ENCODE data around the gene KCNK3. TPM values are rescaled to one million over a fixed set of nuclear protein-coding genes. Genes with fewer than 3 reads are reported as not detected.

The KCNK3 gene
- total and polyA plus RNA-seq, 2 of the 13 experiments (the other 11 are each of a cell fraction or from before 2014, with no cell fraction given): not detected

DNA sequence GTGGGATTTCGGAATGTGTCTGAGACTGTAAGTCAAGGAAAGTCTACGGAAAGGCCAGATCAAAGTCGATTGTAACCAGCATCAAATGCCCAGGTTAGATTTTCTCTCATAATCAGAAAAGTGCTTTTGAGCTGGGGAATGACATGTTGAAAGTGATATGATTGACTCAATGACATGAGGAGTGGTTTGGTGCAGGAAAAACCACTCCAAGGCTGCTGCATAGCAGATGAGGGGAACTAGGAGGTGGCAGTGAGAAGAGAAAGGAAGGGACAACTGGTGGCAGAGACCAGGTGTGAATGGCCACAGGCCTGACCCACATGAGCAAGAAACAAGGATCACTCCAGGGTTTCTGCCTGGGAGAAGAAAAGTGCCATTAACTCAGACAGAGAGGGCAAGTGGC is 72.4 kb downstream of the KCNK3 start:
- Histone ChIP-seq H3K36me3 (replicated peaks in 1 of 2; ENCODE audit: control insufficient read depth in 1 of 2, insufficient read depth in 2 of 2, low read length in 2 of 2) (peaks cover 0 to 1% of the 10 kb centered on the region in 2 experiments; a peak in 1 of 5 replicates), H2AFZ (ENCODE audit: low read length) (no peak overlapping the region), H3K4me2 (ENCODE audit: low read depth, low read length) (peak overlapping the region; percentile 94), H3K9me3 (ENCODE audit: low read length) (no peaks in the 10 kb centered on the region), H3K27me3 (ENCODE audit: control insufficient read depth in 1 of 2, insufficient read depth in 2 of 2, low read length in 2 of 2) (no peaks in the 10 kb centered on the region; a peak in 1 of 5 replicates), H3K4me1 (ENCODE audit: insufficient read depth, low read length) (peaks cover 30% of the 10 kb centered on the region), H3K79me2 (ENCODE audit: insufficient read depth, low read length) (peaks cover 26% of the 10 kb centered on the region), H3K9ac (ENCODE audit: insufficient read depth, low read depth, low read length) (peak overlapping the region; percentile 84), H3K4me3 (replicated peaks in 1 of 3; ENCODE audit: insufficient read depth in 1 of 3, low read depth in 2 of 3, low read length in 3 of 3) (peak overlapping the region; percentile 91 to 97 (median 91)), H3K27ac (ENCODE audit: extremely low read length, insufficient read depth, low read length) (peak overlapping the region; percentile 52), H4K20me1 (ENCODE audit: insufficient read depth, low read length) (no peaks in the 10 kb centered on the region)
- TF ChIP-seq EEA1 (CRISPR knock-in tag; IDR thresholded peaks at IDR 0.05; ENCODE audit: borderline replicate concordance): peak; percentile 32; the same call in 1 of the 2 replicates
- TF ChIP-seq, protein P1, sequence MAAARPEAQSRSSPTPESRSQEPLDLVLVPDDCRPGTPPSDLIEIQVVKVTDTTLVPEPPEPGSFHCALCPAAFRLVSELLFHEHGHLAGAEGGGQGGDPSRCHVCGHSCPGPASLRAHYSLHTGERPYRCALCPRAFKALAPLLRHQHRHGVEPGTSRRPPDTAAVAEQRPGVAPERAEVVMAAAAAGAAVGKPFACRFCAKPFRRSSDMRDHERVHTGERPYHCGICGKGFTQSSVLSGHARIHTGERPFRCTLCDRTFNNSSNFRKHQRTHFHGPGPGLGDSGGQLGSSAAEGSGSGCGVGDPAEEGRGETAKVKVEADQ (CRISPR knock-in tag; IDR thresholded peaks at IDR 0.05; ENCODE audit: borderline replicate concordance): no peak
- no peak for TF ChIP-seq ZKSCAN5 (CRISPR knock-in tag; IDR thresholded peaks at IDR 0.05)
- no peak for TF ChIP-seq ZSCAN22 (CRISPR knock-in tag; IDR thresholded peaks at IDR 0.05)
- TF ChIP-seq, protein P2, sequence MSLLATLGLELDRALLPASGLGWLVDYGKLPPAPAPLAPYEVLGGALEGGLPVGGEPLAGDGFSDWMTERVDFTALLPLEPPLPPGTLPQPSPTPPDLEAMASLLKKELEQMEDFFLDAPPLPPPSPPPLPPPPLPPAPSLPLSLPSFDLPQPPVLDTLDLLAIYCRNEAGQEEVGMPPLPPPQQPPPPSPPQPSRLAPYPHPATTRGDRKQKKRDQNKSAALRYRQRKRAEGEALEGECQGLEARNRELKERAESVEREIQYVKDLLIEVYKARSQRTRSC (CRISPR knock-in tag; IDR thresholded peaks at IDR 0.05; ENCODE audit: low read depth): no peak
- TF ChIP-seq ARNT2 (CRISPR knock-in tag; IDR thresholded peaks at IDR 0.05; ENCODE audit: low read depth): 0 out of 2 replicates have a peak, but pooled peaks have one; percentile 2
- TF ChIP-seq, protein P3, sequence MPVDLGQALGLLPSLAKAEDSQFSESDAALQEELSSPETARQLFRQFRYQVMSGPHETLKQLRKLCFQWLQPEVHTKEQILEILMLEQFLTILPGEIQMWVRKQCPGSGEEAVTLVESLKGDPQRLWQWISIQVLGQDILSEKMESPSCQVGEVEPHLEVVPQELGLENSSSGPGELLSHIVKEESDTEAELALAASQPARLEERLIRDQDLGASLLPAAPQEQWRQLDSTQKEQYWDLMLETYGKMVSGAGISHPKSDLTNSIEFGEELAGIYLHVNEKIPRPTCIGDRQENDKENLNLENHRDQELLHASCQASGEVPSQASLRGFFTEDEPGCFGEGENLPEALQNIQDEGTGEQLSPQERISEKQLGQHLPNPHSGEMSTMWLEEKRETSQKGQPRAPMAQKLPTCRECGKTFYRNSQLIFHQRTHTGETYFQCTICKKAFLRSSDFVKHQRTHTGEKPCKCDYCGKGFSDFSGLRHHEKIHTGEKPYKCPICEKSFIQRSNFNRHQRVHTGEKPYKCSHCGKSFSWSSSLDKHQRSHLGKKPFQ (CRISPR knock-in tag; IDR thresholded peaks at IDR 0.05; ENCODE audit: insufficient replicate concordance): peak; percentile 12
- 0 out of 2 replicates have a peak, but pooled peaks have one; percentile 12 for TF ChIP-seq ESRRA (CRISPR knock-in tag; IDR thresholded peaks at IDR 0.05; ENCODE audit: low read depth)
- WGBS (ENCODE audit: low lambda C conversion rate): under 1% methylated on average over 3 of the region's 3 CpGs
- intact Hi-C loops (cut with micrococcal nuclease; ENCODE audit: unreplicated experiment): loop anchor here (1.0 kb wide), 1 partner anchor 7 kb away; no protein-coding TSS in a partner anchor
- FAIRE-seq: peak; percentile 12
- DNase-seq (ENCODE audit: low spot score): no peak
- POLR2A ChIA-PET: interaction anchor here (0.9 to 1.5 kb wide), 2 partner anchors 10 to 21 kb away, joined by 3 to 7 read pairs; partner anchors contain the start of gene CENPA
- in situ Hi-C loops (cut with HindIII; ENCODE audit: extremely low pct_ligation_motif_present, low pct_unique_long_range_greater_than_20kb): no loop called here
- BruUV-seq (replicated peaks): no TSS peak
- peak; percentile 20 for ATAC-seq
- CTCF ChIA-PET (ENCODE audit: low intra/inter-chr PET ratio, low total read pairs): interaction anchor here (1.3 kb wide), 1 partner anchor 20 kb away, joined by 3 read pairs; no protein-coding TSS in a partner anchor

All from HepG2 (cell line).